Measurements from ENCODE around the gene CFAP54. TPM values are rescaled to one million over a fixed set of nuclear protein-coding genes. Genes with fewer than 3 reads are reported as not detected.

CFAP54 gene
- polyA plus RNA-seq, 2 of the 4 experiments (the other 2 are of a cell fraction): 0.70 to 1.2 TPM

- TF ChIP-seq TP53 (CRISPR knock-in tag; IDR thresholded peaks at IDR 0.05) (no peak), ATOH8 (CRISPR knock-in tag; IDR thresholded peaks at IDR 0.05; ENCODE audit: low read depth) (no peak), PHF8 (IDR thresholded peaks at IDR 0.05; ENCODE audit: borderline replicate concordance, low read depth) (peak; percentile 92), MAFK (IDR thresholded peaks at IDR 0.05; ENCODE audit: partially characterized antibody) (no peak), REST (IDR thresholded peaks at IDR 0.05) (no peak), USF2 (IDR thresholded peaks at IDR 0.05) (no peak), EP300 (IDR thresholded peaks at IDR 0.05) (no peak), CHD2 (IDR thresholded peaks at IDR 0.05; ENCODE audit: low read length, partially characterized antibody) (no peak), ZFP36 (IDR thresholded peaks at IDR 0.05; ENCODE audit: borderline replicate concordance, partially characterized antibody) (no peak), ESRRA (IDR thresholded peaks at IDR 0.05; ENCODE audit: borderline replicate concordance, low read length) (no peak), FOSL2 (IDR thresholded peaks at IDR 0.05) (no peak), FOSL2 (CRISPR knock-in tag; IDR thresholded peaks at IDR 0.05) (peak; percentile 22), HOXB5 (CRISPR knock-in tag; IDR thresholded peaks at IDR 0.05) (no peak)
These were observed at the start of gene CFAP54 (continued) for GRCh38 chr12:96489392-96490056.

- FAIRE-seq (no peak), ATAC-seq (no peak), DNase-seq (ENCODE audit: low read depth in 1 of 2, low spot score in 1 of 2) (no peak)
- ChIA-PET CTCF (no interaction called here), POLR2A (no interaction called here)
- H3K4me3 ChIP-seq: no peak overlapping the region
- 0 out of 3 replicates have a peak, but pooled peaks cover 3% of the 10 kb centered on the region for H3K4me1 ChIP-seq
- no peak overlapping the region for H3K4me2 ChIP-seq
- no peak for TF ChIP-seq NR3C1 (IDR thresholded peaks at IDR 0.05)
- TF ChIP-seq RCOR1 (IDR thresholded peaks at IDR 0.05; ENCODE audit: low read depth, low read length): no peak
- no peak for TF ChIP-seq ZFP36 (IDR thresholded peaks at IDR 0.05; ENCODE audit: borderline replicate concordance, partially characterized antibody)
- no peak for TF ChIP-seq CEBPB (IDR thresholded peaks at IDR 0.05)
- TF ChIP-seq PHF8 (IDR thresholded peaks at IDR 0.05; ENCODE audit: borderline replicate concordance, low read depth): no peak
- no peak for TF ChIP-seq CBX8 (IDR thresholded peaks at IDR 0.05)
- no peak for TF ChIP-seq SMC3 (IDR thresholded peaks at IDR 0.05)
- no peak for TF ChIP-seq POLR2A (IDR thresholded peaks at IDR 0.05; ENCODE audit: low read length)
- 17% methylated on average over 3 of the region's 3 CpGs for WGBS (ENCODE audit: missing lambda C conversion rate)
- no peak overlapping the region for H3K27ac ChIP-seq
- H3K9me3 ChIP-seq: no peaks in the 10 kb centered on the region
These were observed 47.6 kb upstream of the CFAP54 start for GRCh38 chr12:96441816-96442215.

GRCh38 chr12:96442906-96443305 lies 46.5 kb upstream of the CFAP54 start:
- Histone ChIP-seq H3K9me3 (no peaks in the 10 kb centered on the region), H3K4me1 (0 out of 3 replicates have a peak, but pooled peaks cover 3% of the 10 kb centered on the region), H3K4me2 (no peak overlapping the region), H3K4me3 (no peak overlapping the region), H3K27ac (no peak overlapping the region)
- ChIA-PET POLR2A (no interaction called here), CTCF (interaction anchor here (1.3 kb wide), 1 partner anchor 46 kb away, joined by 3 read pairs; no protein-coding TSS in a partner anchor)
- ATAC-seq: no peak
- FAIRE-seq: no peak
- 64% methylated on average over 3 of the region's 3 CpGs for WGBS (ENCODE audit: missing lambda C conversion rate)
- no peak for DNase-seq (ENCODE audit: low read depth in 1 of 2, low spot score in 1 of 2)
- TF ChIP-seq E2F6 (IDR thresholded peaks at IDR 0.05; ENCODE audit: borderline replicate concordance, low read depth) (no peak), FOSL2 (IDR thresholded peaks at IDR 0.05) (no peak), FOSL2 (CRISPR knock-in tag; IDR thresholded peaks at IDR 0.05) (no peak), MYC (IDR thresholded peaks at IDR 0.05; ENCODE audit: borderline replicate concordance, low read length) (no peak), HEYL (CRISPR knock-in tag; IDR thresholded peaks at IDR 0.05) (no peak), HES2 (IDR thresholded peaks at IDR 0.05) (no peak), CHD2 (IDR thresholded peaks at IDR 0.05; ENCODE audit: low read length, partially characterized antibody) (no peak), PBX3 (IDR thresholded peaks at IDR 0.05) (no peak), ZC3H11A (IDR thresholded peaks at IDR 0.05) (no peak), ZNF302 (CRISPR knock-in tag; IDR thresholded peaks at IDR 0.05) (no peak), ELK1 (IDR thresholded peaks at IDR 0.05; ENCODE audit: low read depth, low read length) (no peak)
